Measurements from ENCODE around the gene TBX18.
A peak's percentile ranks its signal among the peaks of the same experiment; 100 is the strongest.

Gene TBX18

GRCh38 chr6:84804720-84805119, 40.3 kb upstream of the TBX18 start:
- no peak for TF ChIP-seq MYC (IDR thresholded peaks at IDR 0.05; ENCODE audit: low read depth, low read length)
- TF ChIP-seq CTCF (IDR thresholded peaks at IDR 0.05; ENCODE audit: low read depth, low read length): no peak
- no peak for TF ChIP-seq POLR2A (IDR thresholded peaks at IDR 0.05; ENCODE audit: extremely low read depth, insufficient read length)
- TF ChIP-seq MAX (IDR thresholded peaks at IDR 0.05; ENCODE audit: low read depth, low read length): no peak
- no peak for DNase-seq (ENCODE audit: low read depth)
- H3K4me3 ChIP-seq (ENCODE audit: low read depth, low read length): no peak overlapping the region

- no peak for TF ChIP-seq MYC (IDR thresholded peaks at IDR 0.05; ENCODE audit: low read depth, low read length)
- TF ChIP-seq POLR2A (IDR thresholded peaks at IDR 0.05; ENCODE audit: extremely low read depth, insufficient read length): no peak
- no peak for TF ChIP-seq CTCF (IDR thresholded peaks at IDR 0.05; ENCODE audit: low read depth, low read length)
- TF ChIP-seq MAX (IDR thresholded peaks at IDR 0.05; ENCODE audit: low read depth, low read length): no peak
- DNase-seq (ENCODE audit: low read depth): no peak
- H3K4me3 ChIP-seq (ENCODE audit: low read depth, low read length): no peak overlapping the region
Measured at GRCh38 chr6:84801250-84801649, 36.9 kb upstream of the TBX18 start.

- TF ChIP-seq CTCF (IDR thresholded peaks at IDR 0.05; ENCODE audit: low read depth, low read length): no peak
- no peak for TF ChIP-seq MAX (IDR thresholded peaks at IDR 0.05; ENCODE audit: low read depth, low read length)
- no peak for TF ChIP-seq POLR2A (IDR thresholded peaks at IDR 0.05; ENCODE audit: extremely low read depth, insufficient read length)
- no peak for TF ChIP-seq MYC (IDR thresholded peaks at IDR 0.05; ENCODE audit: low read depth, low read length)
- H3K4me3 ChIP-seq (ENCODE audit: low read depth, low read length): no peak overlapping the region
- DNase-seq (ENCODE audit: low read depth): no peak
Measured at GRCh38 chr6:84798257-84798656, 33.9 kb upstream of the TBX18 start.

- TF ChIP-seq CTCF (IDR thresholded peaks at IDR 0.05; ENCODE audit: low read depth, low read length) (no peak), POLR2A (IDR thresholded peaks at IDR 0.05; ENCODE audit: extremely low read depth, insufficient read length) (no peak), MYC (IDR thresholded peaks at IDR 0.05; ENCODE audit: low read depth, low read length) (no peak), MAX (IDR thresholded peaks at IDR 0.05; ENCODE audit: low read depth, low read length) (no peak)
Measured at GRCh38 chr6:84796343-84796742, 31.9 kb upstream of the TBX18 start.

GRCh38 chr6:84791927-84792326, 27.5 kb upstream of the TBX18 start:
- H3K4me3 ChIP-seq (ENCODE audit: low read depth, low read length): no peak overlapping the region
- no peak for TF ChIP-seq MAX (IDR thresholded peaks at IDR 0.05; ENCODE audit: low read depth, low read length)
- no peak for TF ChIP-seq MYC (IDR thresholded peaks at IDR 0.05; ENCODE audit: low read depth, low read length)
- TF ChIP-seq CTCF (IDR thresholded peaks at IDR 0.05; ENCODE audit: low read depth, low read length): no peak
- TF ChIP-seq POLR2A (IDR thresholded peaks at IDR 0.05; ENCODE audit: extremely low read depth, insufficient read length): no peak
- DNase-seq (ENCODE audit: low read depth): no peak

More at GRCh38 chr6:84796343-84796742, 31.9 kb upstream of the TBX18 start:
- H3K4me3 ChIP-seq (ENCODE audit: low read depth, low read length): no peak overlapping the region
- no peak for DNase-seq (ENCODE audit: low read depth)

GRCh38 chr6:84791233-84791632, 26.8 kb upstream of the TBX18 start:
- H3K4me3 ChIP-seq (ENCODE audit: low read depth, low read length): no peak overlapping the region
- TF ChIP-seq MAX (IDR thresholded peaks at IDR 0.05; ENCODE audit: low read depth, low read length) (no peak), POLR2A (IDR thresholded peaks at IDR 0.05; ENCODE audit: extremely low read depth, insufficient read length) (no peak), CTCF (IDR thresholded peaks at IDR 0.05; ENCODE audit: low read depth, low read length) (no peak), MYC (IDR thresholded peaks at IDR 0.05; ENCODE audit: low read depth, low read length) (no peak)
- DNase-seq (ENCODE audit: low read depth): peak; percentile 39

Data from NB4 (cell line).